Activated T-cell treated with anti-CD3 and anti-CD28 coated beads for 48 hours (primary cell): ENCODE data around the gene USP5.
"Not testable (repeated sequence)": the region's sequence is repeated elsewhere in the genome, so short reads cannot be mapped to it uniquely, and the experiment has no call there.

Source experiments
- DNase-seq: peaks from one replicate; pipeline ENCODE4 v3.0.0-alpha.2; 2020; ENCODE audit warnings: low read depth

The USP5 gene

DNA sequence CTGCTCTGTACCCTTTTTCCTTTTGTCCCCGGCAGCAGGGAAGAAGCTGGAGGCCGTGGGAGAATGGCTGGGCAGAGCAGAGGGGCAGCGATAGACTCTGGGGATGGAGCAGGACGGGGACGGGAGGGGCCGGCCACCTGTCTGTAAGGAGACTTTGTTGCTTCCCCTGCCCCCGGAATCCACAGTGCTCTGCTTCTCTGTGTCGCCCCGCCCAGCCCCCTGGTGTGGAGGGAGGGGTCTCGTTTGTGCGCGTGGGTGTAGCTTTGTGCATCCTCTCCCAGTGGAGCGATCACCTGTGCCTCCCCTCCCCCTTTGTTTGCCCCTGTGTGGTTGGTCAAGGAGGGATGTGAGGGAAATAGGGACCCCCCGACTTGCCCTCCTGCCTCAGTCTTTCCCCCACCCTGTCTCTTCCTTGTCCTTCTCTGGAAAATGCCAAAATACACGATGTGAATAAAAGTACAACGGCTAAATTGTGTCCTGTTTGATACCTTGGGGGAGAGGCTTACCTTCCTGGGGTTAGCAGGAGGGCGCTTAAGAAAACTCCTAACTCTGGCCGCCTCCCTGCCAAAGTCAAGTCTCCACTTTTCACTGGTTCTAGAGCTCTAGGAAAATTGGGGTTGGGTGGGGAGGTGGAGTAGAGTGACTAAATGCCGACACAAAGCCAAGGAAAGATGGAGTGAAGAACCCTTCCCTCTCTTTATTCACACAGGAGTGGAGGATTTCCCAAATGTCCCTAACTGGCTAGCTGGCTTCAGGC is 14.4 kb downstream of the USP5 start:
- DNase-seq: no peak

DNA sequence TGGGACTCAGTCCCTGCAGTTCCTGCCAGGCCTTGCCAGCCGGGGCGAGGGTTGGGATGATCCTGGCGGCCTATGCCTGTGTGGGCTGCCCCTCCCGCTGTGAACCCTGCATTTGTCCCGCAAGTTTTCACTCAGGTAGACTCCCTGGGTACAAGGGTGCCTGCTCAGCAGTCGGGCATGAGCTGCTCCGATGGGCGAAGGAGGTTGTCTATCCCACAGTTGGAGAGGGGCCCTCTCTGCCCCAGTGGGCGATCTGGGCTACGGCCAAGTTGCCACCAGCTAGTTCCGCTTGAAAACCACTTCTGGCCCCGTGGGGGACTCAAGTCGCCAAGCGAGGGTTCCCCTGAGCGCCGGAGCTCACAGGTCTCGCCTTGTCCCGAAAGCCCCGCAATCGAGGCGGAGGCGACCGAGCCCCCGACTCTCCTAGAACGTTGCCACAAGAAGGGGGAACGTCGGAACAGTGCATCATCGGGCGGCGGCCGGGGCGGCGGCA is 15.0 kb downstream of the USP5 start:
- no peak for DNase-seq

DNA sequence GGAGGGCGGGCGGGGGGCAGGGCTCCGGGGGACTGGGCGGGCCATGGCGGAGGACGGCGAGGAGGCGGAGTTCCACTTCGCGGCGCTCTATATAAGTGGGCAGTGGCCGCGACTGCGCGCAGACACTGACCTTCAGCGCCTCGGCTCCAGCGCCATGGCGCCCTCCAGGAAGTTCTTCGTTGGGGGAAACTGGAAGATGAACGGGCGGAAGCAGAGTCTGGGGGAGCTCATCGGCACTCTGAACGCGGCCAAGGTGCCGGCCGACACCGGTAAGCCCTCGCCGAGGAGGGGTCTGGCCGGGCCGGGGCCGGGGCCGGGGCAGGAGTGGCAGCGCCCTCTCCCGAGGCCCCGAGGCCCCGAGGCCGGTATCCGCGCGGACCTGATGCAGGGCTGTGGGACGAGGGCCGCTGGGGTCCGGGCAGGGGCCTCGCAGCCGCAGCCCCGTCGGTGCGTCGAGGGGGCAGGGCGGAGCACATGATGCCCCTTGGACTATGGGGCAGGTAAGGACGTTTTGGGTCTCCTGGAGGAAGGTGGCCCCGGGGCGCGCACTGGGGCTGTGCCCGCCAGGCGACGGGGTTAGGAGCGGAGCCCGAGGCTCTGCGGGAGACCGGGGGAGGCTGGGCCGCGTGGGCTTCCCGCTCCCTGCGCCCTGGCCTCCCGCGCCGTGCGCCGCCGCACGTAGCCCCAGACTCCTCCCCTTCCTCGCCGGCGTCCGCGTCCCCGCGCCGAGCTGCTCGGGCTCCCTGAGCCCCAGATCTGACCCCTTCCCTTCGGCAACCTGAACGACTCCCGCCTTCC is 15.7 kb downstream of the USP5 start, which contains the start of gene TPI1:
TSS of gene TPI1 (plus strand) at position 119 of the 798 bp plus-strand sequence. CDS start at position 155, 36 bp downstream.
- DNase-seq: peak; percentile 80

DNA sequence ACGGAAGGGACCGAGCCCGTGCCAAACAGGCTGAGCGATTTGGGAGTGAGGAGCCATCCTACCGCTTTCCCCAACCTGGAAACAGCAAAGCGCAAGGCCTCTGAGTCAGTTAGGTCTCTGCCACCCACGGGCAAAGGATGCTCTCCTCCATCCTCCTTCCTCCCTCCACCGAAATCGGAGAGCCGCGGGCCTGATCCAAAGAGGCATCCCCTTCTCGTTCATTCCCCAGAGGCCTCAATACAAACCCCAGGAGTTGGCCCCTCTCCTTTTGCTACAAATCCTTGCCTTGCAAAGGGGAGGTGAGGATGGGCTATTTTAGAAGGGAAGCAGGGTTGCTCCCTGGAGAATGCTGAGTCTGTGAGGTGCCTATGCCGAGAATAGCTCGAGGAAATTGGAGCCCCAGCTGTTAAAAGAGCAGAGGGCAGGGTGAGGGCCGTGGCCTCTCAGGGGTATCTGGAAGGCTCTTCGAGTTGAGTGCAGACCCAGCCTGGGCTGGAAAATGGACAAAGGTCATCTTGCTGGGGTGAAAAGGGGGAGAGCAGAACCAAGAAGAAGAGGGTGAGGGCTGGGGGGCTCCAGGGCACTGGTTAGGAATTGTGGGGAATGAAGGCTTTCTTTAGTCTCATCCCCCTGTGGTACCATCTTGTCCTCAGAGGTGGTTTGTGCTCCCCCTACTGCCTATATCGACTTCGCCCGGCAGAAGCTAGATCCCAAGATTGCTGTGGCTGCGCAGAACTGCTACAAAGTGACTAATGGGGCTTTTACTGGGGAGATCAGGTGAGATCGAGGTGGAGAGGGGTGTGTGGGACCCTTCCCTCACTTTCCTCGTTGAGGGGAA is 16.5 kb downstream of the USP5 start:
- no peak for DNase-seq

DNA sequence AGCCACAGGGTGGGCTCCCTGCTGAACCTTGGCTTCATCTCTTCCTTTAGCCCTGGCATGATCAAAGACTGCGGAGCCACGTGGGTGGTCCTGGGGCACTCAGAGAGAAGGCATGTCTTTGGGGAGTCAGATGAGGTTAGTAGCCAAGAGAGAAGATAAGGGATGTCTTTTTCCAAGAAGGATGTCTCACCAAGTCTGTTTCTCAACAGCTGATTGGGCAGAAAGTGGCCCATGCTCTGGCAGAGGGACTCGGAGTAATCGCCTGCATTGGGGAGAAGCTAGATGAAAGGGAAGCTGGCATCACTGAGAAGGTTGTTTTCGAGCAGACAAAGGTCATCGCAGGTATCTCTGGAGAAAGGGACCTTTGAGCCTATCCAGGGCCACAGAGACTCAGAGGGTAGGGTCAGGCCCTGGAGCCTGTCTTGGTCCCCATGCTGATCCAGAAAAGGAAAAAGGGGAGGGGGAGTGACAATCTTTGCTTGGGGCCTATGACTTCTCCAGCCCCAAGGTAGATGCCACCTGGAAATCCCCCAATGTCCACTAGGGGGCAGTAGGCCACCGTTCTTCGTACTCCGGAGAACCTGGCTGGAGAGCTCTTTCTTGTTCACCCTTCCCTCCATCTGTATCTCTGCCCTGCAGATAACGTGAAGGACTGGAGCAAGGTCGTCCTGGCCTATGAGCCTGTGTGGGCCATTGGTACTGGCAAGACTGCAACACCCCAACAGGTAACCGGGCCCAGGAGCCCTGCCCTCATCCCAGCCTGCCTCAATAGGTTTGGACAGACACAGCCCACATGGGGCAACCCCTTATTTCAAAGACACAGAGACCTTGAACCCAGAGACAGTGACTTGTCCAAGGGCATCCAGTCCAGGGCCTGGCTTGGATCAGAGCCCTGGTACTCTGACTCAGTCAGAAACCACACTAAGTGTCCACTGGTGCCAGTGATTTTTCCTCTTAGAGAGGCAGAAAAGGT is 17.4 kb downstream of the USP5 start:
- DNase-seq: peak; percentile 74

DNA sequence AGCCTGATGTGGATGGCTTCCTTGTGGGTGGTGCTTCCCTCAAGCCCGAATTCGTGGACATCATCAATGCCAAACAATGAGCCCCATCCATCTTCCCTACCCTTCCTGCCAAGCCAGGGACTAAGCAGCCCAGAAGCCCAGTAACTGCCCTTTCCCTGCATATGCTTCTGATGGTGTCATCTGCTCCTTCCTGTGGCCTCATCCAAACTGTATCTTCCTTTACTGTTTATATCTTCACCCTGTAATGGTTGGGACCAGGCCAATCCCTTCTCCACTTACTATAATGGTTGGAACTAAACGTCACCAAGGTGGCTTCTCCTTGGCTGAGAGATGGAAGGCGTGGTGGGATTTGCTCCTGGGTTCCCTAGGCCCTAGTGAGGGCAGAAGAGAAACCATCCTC is 18.4 kb downstream of the USP5 start:
- not testable (repeated sequence) for DNase-seq

DNA sequence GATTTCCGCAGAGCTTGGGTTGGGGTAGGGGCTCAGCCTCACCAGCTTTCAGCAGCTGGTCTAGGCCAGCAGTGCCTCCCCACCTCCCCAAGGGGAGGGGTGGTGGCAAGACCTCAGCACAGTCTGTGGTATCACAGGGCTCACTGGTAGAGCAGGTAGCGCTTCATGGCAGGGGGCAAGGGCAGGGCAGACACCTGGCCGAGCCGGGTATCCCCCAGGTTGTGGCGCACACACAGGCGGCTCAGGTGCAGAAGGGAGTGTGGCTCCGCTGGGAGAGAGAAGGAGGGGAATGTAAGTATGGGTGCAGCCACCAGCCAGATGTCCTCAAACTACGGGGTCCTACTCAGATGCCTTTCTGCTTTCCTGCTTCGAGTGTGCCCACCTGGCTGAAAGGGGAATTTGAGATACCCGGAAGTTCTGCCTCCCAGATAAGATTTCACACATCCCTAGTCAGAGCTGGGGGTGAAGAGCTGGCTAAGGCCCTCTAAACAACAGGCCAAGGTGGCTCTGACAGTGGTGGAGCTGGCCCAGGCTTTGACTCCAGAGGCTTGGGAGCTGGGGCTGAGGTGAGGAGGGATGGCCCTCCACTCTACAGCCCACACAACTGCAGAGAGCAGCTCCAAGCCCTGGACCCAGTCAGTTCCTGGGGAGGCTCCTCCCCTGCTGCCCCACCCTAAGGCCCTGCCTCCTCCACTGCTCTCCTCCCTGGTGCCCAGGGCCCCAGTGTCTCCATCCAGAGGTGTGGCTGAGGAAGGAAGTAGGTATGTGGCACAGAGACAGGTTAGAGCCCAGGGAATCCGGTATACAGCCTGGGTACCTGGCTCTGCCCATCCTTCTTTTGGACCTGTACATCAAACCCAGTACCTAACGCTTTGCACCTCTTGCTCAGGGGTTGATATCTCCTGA is 19.4 kb downstream of the USP5 start:
- DNase-seq: peak; percentile 52

DNA sequence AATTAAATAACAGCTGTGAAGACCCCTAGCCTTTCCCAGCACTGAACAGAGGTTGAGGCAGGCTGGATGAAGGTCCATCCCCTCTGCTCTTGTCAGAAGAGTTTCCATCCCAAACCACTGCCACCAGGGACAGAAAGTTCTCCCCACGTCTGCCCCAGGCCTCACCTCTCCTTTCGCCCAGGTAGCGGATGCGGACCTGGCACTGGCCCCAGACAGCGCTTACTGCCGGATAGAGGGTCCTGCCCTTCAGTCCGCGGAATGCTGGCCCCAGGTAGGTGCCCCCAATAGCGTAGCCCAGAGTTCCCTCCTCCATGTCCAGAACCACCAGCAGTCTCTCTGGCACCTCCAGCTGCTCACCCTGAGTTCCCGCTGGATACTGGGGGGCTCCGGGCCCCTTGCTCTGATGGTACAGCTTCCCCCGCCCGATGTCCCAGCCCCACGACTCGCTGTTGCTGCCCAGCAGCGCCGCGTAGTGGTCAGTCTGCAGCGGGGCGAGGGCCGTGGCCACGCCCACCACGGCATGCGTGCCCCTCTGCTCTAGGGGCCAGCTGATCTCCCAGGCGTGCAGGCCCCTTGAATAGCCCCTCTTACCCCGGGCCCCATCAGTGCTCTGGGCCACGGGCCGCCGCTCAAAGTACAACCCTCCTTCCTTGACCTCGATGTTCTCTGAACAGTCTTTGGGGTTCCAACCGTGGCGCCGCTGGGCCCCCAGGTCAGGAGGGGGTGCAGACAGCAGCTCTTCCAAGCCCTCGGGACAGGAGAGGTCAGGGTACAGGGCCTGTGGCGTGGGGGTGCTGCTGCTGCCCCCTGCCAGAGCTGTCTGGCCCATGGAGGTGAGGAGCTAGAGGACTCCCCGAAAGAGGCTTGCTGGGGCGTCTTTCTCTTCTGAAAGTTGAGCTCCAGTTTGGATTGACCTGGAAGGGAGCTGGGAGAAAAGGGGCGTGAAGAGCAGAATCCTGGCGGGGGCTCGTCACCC is 20.4 kb downstream of the USP5 start:
- peak; percentile 85 for DNase-seq

DNA sequence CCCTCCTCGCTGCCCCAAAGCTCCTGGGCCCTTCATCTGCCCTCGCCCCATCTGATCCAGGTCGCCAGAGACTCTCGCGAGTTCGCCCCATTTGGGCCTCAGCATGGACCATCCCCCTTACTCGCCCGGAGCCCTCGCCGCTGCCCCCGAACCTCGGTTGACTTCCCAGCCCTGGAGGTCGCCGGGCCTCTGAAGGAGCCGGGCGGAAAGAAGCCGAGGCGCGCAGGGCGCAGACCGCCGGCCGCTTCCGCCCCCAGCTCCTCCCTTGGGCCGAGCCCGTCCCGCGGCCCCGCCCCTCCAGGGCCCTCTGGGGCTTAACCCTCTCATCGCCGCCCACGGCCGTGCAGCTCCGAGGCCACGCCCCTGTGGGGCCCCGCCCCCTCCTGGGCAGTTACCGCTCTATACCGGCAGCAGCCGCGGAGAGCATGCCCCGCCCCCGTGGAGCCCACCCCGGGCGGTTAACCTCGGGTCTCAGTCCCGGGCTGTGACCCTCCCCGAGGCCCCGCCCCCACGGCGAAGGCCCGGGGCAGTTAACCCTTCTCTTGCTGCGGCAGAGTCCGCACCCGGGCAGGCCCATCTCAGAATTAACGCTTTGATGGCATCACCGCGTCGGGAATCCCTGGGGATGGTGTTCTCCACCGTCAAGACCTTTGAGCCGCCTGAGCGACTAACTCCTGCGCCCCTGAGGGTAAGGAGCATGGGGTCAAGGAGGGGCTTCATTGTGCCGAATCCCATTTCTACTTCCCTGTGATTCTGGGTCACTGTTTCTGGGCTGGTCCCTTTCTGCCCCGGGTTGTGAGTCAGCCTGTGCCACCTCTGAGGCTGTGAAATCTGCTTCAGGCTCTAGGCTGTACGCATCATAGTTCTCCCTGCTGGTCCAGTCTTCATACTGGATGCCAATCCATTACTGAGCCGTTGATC is 21.4 kb downstream of the USP5 start, which contains the start of gene SPSB2:
TSS of gene SPSB2 (minus strand) at position 210 of the 921 bp plus-strand sequence. CDS start 402 bp downstream, outside the sequence.
- peak; percentile 100 for DNase-seq

DNA sequence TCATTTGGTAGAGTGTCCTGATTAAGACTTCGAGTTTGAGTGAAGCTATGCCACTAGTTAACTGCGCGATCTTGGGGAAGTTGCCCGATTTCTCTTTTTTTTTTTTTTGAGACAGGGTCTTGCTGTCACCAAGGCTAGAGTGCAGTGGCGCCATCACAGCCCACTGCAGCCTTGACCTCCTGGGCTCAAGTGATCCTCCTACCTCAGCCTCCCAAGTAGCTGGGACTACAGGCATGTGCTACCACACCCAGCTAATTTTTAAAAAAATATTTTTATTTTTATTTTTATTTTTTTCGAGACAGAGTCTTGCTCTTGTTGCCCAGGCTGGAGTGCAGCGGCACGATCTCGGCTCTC is 22.0 kb downstream of the USP5 start:
- DNase-seq: not testable (repeated sequence)

DNA sequence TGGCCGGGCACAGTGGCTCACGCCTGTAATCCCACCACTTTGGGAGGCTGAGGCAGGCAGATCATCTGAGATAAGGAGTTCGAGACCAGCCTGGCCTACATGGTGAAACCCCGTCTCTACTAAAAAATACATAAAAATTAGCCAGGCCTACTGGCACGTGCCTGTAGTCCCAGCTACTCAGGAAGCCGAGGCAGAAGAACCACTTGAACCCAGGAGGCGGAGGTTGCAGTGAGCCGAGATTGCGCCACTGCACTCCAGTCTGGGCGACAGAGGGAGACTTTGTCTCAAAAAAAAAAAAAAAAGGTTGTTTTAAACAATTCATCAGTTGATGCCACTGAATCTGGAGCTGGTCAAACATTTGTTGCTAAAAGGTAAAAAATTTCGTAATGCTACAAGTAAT is 27.9 kb downstream of the USP5 start:
- not testable (repeated sequence) for DNase-seq

DNA sequence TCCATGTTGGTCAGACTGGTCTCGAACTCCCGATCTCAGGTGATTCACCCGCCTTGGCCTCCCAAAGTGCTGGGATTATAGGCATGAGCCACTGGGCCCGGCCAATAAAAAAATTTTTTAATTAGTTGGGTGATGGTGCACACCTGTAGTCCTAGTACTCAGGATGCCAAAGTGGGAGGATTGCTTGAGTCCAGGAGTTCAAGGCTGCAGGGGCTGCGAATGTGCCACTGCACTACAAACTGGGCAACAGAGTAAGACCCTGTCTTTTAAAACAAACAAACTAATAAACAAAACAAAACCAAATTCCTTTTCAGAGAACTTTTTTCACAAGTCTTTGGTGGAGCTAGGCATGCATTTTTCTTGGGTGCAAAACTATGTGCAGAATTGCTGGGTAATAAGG is 31.3 kb downstream of the USP5 start:
- DNase-seq: no peak

DNA sequence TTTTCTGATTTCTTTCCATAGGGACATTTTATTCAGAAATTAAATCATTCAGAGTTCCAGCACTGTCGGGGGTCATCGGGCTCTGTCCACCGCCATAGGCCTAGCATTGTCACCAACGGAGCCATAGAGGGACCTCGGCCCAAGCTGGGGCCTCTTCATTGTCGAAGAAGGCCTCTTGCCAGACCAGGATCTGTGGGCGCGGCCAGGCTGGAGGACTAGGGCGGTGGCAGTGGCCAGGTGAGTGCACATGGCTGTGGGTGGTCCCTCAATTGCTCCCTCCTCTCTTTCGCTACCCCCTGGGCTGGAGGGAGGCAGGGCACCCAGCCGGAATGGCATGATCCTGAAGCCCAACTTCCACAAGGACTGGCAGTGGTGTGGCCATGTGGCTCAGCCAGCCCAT is 31.7 kb downstream of the USP5 start:
- DNase-seq: no peak

DNA sequence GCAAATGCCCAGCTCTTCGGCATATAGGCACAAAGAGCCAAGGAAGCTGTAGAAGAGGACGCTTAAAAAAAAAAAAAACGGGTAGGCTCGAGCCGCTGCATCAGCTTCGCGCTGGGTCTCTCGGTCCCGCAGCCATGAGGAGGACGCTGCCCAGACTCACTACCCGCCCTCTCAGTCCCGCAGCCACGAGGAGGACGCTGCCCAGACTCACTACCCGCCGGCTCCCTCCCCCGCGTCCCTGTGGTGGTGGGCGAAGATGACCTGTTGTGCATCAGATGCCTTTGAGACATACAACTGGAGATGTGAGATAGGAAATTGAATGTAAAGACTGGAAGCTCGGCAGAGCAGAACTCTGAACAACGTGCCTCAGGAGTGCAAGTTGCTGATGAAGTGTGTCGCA is 32.6 kb downstream of the USP5 start:
- DNase-seq: no peak

DNA sequence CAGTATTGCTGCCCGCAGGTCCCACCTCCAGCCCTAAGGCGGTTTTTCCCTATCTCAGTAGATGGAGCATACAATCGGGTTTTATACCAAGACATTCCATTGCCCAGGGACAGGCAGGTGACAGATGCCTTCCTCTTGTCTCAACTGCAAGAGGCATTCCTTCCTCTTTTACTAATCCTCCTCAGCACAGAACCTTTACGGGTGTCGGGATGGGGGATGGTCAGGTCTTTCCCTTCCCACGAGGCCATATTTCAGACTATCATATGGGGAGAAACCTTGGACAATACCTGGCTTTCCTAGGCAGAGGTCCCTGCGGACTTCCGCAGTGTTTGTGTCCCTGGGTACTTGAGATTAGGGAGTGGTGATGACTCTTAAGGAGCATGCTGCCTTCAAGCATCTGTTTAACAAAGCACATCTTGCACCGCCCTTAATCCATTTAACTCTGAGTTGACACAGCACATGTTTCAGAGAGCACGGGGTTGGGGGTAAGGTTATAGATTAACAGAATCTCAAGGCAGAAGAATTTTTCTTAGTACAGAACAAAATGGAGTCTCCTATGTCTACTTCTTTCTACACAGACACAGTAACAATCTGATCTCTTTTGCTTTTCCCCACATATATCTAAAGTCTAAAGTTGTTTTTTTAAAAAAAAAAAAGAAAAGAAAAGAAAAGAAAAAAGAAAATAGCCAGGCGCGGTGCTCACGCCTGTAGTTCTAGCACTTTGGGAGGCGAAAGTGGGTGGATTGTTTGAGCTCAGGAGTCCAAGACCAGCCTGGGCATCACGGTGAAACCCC is 34.5 kb downstream of the USP5 start:
- not testable (repeated sequence) for DNase-seq

DNA sequence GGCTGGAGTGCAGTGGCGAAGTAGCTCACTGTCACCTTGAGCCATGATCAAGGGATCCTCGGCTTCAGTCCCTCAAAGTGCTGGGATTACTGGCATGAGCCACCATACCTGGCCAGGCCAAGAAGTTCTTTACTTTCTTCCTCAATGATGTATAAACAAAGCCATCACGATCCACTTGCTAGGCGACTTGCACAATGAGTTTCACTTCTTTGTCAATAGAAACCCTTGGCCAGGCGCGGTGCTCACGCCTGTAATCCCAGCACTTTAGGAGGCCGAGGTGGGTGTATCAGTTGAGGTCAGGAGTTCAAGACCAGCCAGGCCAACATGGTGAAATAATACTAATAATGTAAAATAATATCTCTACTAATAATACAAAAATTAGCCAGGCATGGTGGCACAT is 35.5 kb downstream of the USP5 start:
- no peak for DNase-seq

DNA sequence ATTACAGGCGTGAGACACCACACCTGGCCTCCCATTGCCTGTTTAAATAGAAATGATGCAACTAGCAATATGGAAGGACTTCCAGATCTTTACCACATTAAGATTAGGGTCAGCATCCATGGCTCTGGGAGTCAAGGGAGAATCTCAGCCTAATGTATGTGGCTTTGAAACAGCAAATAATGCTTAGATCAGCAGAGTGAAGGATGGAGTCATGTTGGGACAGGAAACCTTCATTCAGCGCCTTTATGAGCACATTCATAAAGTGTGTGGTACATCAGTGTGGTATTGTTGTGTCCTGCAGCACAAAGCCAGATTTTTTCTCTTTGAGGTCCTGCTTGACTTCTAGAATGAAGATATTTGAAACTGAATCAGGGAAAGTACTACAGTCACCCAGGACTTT is 36.4 kb downstream of the USP5 start:
- DNase-seq: no peak
